Activated CD8-positive, alpha-beta T cell treated with anti-CD3 and anti-CD28 coated beads for 36 hours (primary cell): ENCODE results near the gene PTGES2. TPM values are rescaled to one million over a fixed set of nuclear protein-coding genes. Genes with fewer than 3 reads are reported as not detected.

Experiments
- ATAC-seq: fragments of 200-7000 bp; cut with Tn5 transposase; one replicate; pipeline ENCODE4 v1.10.0; 2021; ENCODE audit warnings: mild to moderate bottlenecking, moderate library complexity
- CTCF ChIA-PET: fragments of 350-600 bp; sonication (Branson Sonifier 250); formaldehyde crosslinking; loops from one replicate; lab custom pipeline; 2021; ENCODE audit warnings: antibody characterized with exemption; lab: Charles Lee
- POLR2A ChIA-PET: fragments of 350-600 bp; sonication (Branson Sonifier 250); formaldehyde crosslinking; loops from one replicate; lab custom pipeline; 2021; ENCODE audit warnings: antibody characterized with exemption; lab: Charles Lee
- DNase-seq: peaks from one replicate; pipeline ENCODE4 v3.0.0-alpha.2; 2020
- H3K27ac Mint-ChIP-seq: one replicate; pipeline ENCODE4 v1.8.0; 2021; ENCODE audit warnings: mild to moderate bottlenecking, mixed read lengths
- H3K27me3 Mint-ChIP-seq: one replicate; pipeline ENCODE4 v1.8.0; 2021; ENCODE audit warnings: mixed read lengths
- H3K36me3 Mint-ChIP-seq: one replicate; pipeline ENCODE4 v1.8.0; 2021; ENCODE audit warnings: low read depth, mixed read lengths
- H3K4me1 Mint-ChIP-seq: one replicate; pipeline ENCODE4 v1.8.0; 2021; ENCODE audit warnings: low read depth, mixed read lengths
- H3K4me3 Mint-ChIP-seq: one replicate; pipeline ENCODE4 v1.8.0; 2021; ENCODE audit warnings: mild to moderate bottlenecking, moderate library complexity, mixed read lengths
- H3K9me3 Mint-ChIP-seq: one replicate; pipeline ENCODE4 v1.8.0; 2021; ENCODE audit warnings: mixed read lengths
- CTCF ChIP-seq: fragments of 200-600 bp; IDR thresholded peaks from one replicate; pipeline ENCODE4 v1.8.0; 2022; ENCODE audit warnings: antibody characterized with exemption, mild to moderate bottlenecking
- intact Hi-C: fragments of 100-400 bp; cut with micrococcal nuclease; formaldehyde crosslinking; loops from one replicate; pipeline ENCODE4 v1.10.0; 2022
- total RNA-seq, 2 experiments: library from RNA; stranded (reverse); gene quantifications; one replicate each; pipeline ENCODE4 v1.2.3, GENCODE V29; 2021

PTGES2 gene
- total RNA-seq, 2 experiments from 2014 or later, result 40.8 to 49.5 TPM

DNA sequence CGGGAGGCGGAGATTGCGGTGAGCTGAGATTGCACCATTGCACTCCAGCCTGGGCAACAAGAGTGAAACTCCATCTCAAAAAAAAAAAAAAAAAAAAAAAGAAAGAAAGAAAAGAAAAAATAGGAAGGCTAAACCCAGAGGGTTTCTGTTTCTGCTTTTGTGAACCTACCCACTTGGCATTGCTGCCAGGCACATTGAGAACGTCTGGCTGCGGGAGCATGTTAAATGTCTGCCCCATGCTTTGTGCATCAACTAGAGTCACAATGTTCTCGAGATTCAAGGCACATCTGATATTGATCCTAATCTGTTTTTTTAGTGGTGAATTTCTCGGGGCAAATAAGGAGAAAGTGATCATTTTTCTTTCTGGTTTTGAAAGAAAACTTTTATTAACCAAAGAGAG is 56.7 kb downstream of the PTGES2 start:
- Mint-ChIP-seq H3K9me3 (no peaks in the 10 kb centered on the region), H3K27me3 (no peaks in the 10 kb centered on the region)
- POLR2A ChIA-PET, result interaction anchor here (3.0 kb wide), 1 partner anchor 21 kb away, joined by 10 read pairs; no protein-coding TSS in a partner anchor

More for the DNA sequence above, 56.7 kb downstream of the PTGES2 start:
- Mint-ChIP-seq H3K27ac (peak overlapping the region; percentile 87), H3K4me3 (peak overlapping the region; percentile 62), H3K36me3 (peaks cover 24% of the 10 kb centered on the region), H3K4me1 (peaks cover 41% of the 10 kb centered on the region)
- intact Hi-C loops, result no loop called here
- ATAC-seq (no peak), DNase-seq (no peak)
- no peak for TF ChIP-seq CTCF
- CTCF ChIA-PET, result interaction anchor here (1.0 kb wide), 2 partner anchors 38 to 92 kb away, joined by 3 read pairs; no protein-coding TSS in a partner anchor

Other genes with a start within 250 kb of the PTGES2 start
- 10 to 100 TPM; 36.9 to 38.8 TPM for gene ST6GALNAC6, start 228.1 kb downstream of the PTGES2 start, total RNA-seq
- gene ST6GALNAC4, start 210.7 kb downstream of the PTGES2 start, total RNA-seq, result 10 to 100 TPM; 34.3 to 34.9 TPM
- gene PIP5KL1, start 197.0 kb downstream of the PTGES2 start, total RNA-seq, result 1 to 10 TPM; 1.7 to 2.5 TPM
- gene DPM2, start 189.9 kb downstream of the PTGES2 start, total RNA-seq, result 10 to 100 TPM; 41.3 to 43.9 TPM
- 10 to 100 TPM; 79.7 to 81.5 TPM for gene EEIG1, start 146.7 kb downstream of the PTGES2 start, total RNA-seq
- gene NAIF1, start 60.4 kb downstream of the PTGES2 start, total RNA-seq, result 10 to 100 TPM in 1 of 2 experiments, 1 to 10 TPM in 1; 8.4 to 11.8 TPM
- gene SLC25A25, start 59.5 kb downstream of the PTGES2 start, total RNA-seq, result 10 to 100 TPM; 12.9 to 14.6 TPM
- gene LCN2, start 21.7 kb upstream of the PTGES2 start, total RNA-seq, result not detected
- gene BBLN, start 32.5 kb upstream of the PTGES2 start, total RNA-seq, result 100 to 1,000 TPM; 127 to 132 TPM
- 10 to 100 TPM; 75.7 to 77.1 TPM for gene CIZ1, start 63.8 kb upstream of the PTGES2 start, total RNA-seq
- gene DNM1, start 75.7 kb upstream of the PTGES2 start, total RNA-seq, result under 1 TPM; 0.36 to 0.59 TPM
- 10 to 100 TPM; 29.8 to 34.6 TPM for gene GOLGA2, start 148.3 kb upstream of the PTGES2 start, total RNA-seq
- 10 to 100 TPM; 12.4 to 13.3 TPM for gene SWI5, start 148.5 kb upstream of the PTGES2 start, total RNA-seq
- gene TRUB2, start 194.7 kb upstream of the PTGES2 start, total RNA-seq, result 10 to 100 TPM; 29.7 to 30.1 TPM
- 10 to 100 TPM; 31.9 to 33.5 TPM for gene COQ4, start 195.1 kb upstream of the PTGES2 start, total RNA-seq
- 10 to 100 TPM; 10.5 to 11.2 TPM for gene SLC27A4, start 212.8 kb upstream of the PTGES2 start, total RNA-seq
- 10 to 100 TPM; 56.3 to 60.2 TPM for gene URM1, start 243.6 kb upstream of the PTGES2 start, total RNA-seq